HG03025 (cell line): ENCODE measurements around the gene FEZ2.

Experiments used
- ATAC-seq: cut with Tn5 transposase; IDR thresholded peaks from one replicate; pipeline ENCODE4 v1.9.1; 2021; ENCODE audit warnings: mild to moderate bottlenecking, moderate library complexity; ENCODE audit not compliant: unreplicated experiment, low FRiP score

Gene FEZ2

DNA sequence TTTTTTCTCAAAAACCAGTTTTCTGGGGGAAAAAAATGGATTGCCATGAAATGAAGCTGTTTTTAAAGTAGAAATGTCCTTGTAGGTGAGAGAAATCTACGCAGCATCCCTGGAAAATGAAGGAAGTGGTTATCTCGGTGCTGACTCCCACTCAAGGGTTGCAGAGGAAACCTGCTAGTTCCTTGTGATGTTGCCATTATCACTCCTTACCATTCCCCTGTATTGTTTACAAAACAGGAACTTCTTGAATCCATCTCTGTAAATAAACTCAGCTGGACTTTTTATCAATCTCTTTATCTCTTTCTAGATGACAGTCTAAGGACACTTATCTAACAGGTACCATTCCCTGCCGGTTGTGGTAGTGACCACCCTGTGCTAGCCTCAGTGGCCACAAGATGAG, 61.2 kb downstream of the FEZ2 start:
- ATAC-seq, result no peak

DNA sequence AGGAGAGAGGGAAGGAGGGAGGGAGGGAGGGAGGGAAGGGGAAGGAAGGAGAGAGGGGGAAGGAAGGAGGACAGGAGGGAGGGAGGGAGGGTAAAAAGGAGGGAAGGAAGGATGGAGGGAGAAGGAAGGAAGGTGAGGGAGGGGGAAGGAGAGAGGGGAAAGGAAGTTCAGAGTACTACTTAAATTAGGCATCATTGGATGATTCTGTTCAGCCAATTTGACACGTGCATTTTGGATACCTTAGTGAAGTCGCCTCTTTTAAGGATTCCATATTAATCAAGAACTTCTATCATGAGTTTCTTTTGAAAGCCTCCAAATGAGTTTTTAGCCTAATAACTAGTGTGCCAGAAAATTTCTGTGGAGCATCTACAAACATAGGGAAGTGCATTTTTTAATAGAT, 62.9 kb downstream of the FEZ2 start:
- ATAC-seq, result no peak

DNA sequence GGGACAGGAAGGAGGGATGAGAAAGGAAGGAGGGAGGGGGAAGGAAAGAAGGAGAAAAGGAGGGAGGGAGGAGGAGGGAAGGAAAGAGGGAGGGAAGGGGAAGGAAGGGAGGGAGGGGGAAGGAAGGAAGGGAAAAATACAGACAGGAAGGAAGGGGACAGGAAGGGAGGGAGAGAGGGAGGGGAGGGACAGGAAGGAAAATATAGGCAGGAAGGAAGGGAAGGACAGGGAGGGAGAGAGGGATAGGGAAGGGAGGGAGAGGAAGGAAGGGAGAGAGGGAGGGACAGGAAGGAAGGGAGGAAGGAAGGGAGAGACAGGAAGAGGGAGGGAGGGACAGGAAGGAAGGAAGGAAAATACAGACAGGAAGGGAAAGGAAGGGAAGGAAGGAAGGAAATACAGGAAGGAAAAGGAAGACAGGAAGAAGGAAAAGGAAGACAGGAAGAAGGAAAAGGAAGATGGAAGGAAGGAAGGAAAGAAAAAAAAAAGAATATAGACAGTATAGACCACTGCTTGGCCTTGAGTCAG, 63.6 kb downstream of the FEZ2 start:
- no peak for ATAC-seq

DNA sequence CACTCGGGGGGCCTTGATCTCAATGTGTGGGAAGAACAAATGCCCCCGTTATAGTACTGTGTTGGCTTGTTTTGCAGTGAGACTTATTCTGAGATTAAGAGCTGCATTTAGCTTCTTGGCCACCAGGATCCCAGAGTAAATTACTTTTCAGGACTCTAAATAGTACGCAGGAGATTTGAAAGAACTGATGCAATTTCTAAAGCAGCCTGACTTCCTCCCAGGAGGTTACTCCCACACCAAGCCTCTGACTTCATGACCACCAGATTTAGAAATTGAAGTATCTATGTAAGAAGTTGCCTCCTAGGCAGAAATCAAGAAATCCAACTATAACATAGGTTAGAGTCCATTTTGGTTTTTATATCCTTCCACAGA, 67.0 kb downstream of the FEZ2 start:
- ATAC-seq, result no peak

DNA sequence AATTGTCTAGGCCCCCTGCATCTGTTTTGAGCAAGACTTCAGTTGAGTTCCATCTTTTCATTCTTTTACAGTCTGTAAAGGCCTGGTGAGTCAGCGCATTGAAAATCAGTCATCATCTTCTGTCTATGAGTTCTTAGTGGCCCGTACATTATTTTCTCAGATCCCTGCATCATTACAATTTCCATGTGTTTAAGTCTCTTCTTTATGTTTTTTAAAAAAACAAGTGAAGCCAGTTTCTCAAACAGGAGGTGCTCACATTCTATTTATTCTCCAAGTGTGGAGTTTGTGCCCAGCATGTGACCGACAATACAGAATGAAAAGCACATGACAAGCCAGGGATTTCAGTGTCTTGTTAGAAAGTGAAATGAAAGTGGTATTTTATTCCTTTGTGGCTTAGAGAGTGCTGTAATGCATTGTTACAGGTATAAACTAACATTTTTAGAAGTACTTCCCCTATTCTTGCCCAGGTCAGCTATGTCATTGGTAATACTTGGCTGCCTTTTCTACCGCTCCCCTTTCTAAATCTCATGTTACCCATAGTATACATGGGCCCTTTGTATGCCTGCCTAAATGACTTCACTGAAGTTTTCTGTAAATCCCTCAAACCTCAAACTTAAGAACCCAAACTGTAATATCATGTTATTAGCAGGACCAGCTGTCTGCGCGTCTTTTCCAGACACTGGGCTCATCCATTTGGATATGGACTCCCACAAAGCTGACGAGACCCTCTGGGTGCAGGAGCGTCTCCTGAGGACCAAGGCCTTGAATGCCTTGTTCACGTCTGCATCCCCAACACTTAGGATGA, 67.6 kb downstream of the FEZ2 start:
- ATAC-seq, result peak; percentile 85

DNA sequence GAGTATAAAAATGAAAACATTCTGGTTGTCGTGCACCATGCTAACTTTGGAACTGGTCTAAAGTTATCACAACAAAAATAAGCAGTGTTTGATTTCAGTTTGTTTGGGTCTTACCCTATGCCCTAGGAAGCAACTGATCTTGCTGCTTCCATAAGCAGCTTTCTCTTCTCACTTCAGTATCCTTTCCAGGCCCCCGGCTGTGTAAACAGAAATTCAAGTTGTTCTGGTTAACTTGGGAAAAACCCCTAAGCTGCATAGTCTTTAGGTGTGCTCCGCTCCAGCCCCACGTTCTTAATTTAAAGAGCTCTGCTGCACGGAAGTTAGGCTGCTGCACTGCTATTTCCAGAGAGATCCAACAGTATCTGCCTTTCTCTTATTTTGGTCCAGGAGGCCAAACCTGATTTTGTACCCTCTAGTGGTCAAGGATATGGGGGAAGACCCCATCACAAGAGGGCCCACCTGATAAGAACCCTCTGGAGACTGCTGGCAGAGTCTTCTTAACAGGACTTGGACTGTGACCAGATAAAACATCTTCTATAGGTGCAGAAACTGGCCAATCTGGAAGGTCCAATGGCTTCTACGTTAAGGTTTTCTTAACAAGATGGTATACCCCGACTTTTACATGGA, 69.1 kb downstream of the FEZ2 start:
- ATAC-seq, result peak; percentile 9

DNA sequence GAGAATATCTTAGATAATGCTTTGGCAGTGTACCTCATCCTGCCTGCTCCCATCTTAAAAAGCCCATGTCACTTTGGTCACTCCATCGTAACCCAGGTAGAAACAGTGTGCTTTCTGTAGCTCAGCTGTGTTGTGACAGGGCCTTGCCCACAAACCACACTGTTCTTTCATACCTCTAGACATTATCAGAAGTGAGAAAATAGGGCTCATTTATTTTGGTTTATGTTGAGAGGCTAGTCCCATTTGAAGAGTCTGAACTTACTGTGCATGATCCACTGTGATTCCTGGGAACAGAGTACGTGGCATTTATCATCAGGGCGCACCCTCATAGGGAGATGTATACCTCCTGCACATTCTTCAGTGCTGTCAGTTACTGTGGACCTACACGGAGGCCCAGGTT, 69.7 kb downstream of the FEZ2 start:
- ATAC-seq, result peak; percentile 80

DNA sequence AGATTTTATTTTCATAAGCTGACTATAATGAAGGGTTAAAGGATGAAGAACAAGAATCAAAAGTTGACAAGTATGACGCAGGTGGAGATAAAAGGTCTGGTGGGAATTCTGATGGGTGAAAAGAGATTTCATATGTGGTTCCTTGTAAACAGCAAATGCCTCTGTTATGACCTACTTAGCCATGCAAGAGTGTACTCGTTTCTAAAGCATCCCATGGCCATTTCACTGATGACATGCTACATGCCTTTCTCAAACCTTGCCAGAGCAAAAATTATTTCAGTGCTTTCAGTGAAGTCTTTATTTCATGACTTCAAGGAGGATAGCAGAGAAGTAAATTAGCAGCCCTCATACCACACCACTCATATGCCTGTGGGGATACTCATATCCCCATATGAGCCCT, 71.7 kb downstream of the FEZ2 start:
- no peak for ATAC-seq

DNA sequence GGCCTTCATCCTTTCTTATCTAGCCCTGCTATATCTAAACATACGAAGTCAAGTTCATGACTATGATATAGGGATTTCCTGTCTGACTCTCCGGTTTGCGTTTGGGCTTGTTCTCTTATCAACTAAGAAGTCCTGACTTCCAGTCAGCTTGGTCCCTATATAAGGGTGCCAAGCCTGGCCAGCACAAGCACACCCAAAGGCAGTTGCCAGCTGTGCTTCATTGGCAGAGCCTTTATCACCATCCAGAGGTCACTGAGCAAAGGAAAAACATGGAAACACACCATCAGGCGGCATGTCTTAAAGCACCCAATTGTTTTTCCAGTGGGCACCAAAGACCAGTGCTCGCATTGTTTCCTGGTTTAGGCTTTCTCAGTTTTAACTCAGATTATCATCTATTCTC, 72.7 kb downstream of the FEZ2 start:
- no peak for ATAC-seq

DNA sequence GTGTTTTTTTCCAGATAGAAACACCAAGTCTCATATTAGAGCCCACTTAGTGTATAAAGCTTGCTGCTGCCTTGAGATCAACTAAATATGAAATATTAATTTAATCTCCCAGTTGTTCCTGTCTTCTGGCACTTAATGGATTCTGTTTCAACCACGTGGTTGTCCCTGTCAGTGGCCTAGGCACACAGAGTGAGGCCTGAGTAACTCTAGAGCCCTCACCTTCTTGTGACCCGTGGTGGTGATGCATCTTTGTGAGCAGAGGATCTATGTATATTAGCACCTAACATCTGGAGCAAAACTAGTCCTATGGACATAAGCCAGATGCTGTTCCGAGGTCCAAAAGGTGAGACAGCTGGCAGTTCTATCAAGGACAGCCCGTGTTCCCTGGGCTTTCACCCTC, 74.8 kb downstream of the FEZ2 start:
- no peak for ATAC-seq

DNA sequence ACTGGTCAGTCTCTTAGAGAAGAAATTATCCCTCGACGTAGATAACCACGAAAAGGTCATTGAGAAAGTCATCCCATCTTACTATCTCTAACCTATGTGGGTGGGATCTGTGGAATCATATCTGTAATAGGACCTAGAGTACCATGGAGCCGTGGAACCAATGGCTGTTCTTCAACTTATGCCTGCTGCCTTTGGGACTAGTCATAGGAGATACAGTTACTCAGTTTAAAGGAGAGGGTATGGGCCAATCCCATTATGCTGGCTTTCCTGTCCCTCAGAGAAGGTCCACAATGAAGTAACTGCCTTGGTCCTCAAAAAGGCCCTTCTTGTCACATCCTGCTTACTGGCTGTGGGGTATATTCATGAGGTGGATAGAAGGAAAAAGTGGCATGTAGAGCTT, 77.5 kb downstream of the FEZ2 start:
- ATAC-seq, result no peak

DNA sequence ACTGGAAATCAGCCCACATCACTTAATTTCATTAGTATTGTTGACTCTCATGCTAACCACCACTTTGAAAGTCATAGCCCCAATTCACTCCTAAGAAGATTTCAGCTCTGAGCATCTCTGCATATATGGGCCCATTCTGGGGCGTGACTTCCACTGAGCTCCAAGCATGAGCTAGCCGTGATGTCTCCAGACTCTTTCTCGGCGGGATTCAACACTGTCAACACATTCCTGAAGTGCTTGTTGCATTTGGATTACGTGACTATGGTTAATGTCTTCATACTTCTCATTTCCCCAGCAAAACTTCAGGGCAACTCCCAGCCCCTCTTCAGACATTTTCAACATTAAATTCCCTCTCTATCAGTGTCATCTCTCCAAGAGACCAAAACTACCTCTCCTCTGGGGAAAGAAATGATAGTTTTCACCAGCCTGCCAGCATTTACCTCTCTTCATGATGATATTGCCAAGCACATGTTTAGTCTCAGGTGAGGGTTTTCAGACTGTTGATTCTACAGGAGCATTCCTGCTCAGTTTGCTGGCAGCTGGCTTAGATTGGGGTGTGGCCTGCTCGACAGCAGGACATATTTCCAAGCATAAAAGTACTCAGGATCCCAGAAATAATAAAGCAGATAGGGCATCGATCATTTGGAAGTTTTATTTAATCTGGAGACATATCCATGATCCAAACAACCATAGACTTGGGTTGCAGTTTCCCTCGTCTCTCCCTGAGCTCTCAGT, 81.7 kb downstream of the FEZ2 start:
- no peak for ATAC-seq

DNA sequence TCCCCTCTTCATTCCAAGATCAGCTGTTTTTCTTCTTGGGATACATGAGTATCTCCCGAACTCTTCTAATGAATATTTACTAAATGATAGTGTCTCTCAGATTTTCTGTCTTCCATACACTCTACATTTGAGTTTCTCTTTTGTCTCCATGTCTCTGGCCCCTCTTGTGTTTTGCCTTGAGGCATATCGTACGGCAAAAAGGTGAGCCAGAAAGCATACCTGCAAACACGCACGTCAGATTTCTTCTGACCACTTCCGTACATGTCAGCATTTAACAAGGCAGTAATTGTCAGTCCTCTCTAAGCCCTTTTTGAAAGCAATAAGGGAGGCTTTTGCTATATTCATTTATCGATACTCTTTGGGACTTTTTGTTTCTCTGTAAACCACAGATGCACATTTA, 82.4 kb downstream of the FEZ2 start:
- ATAC-seq, result no peak

DNA sequence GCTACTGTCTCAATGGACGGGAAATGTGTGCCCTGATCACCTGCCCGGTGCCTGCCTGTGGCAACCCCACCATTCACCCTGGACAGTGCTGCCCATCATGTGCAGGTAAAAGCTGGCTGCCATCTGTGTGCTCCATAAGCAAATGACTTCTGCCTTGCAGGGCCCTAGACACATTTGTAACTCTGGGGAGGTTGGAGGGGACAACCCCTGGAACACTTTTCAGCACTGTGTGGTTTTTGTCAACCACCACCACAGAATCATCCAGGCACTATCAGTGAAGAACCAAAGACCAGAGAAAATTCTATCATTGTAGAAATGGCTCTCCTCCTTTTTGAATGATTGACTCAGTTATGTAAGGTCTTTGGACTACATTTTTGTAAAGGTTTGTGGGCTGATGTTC, 84.3 kb downstream of the FEZ2 start:
- ATAC-seq, result no peak

DNA sequence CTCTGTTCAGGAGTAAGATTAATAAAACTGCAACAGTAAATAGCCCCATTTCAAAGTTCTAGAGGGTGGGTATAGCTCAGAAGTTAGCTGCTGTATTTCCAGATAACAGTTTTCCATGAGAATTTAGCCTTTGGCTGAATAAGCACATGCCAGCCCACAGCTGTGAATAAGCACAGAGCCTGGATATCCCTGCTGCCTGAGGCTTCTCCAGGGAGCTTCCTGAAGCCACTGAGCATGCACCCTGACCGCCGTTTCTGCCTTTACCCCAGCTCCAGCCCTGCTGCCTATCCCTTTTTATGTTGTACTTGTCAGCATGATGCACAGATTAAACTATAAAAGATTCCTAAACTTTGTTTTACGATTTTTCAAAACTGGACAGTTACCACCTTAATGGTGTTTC, 85.3 kb downstream of the FEZ2 start:
- no peak for ATAC-seq

DNA sequence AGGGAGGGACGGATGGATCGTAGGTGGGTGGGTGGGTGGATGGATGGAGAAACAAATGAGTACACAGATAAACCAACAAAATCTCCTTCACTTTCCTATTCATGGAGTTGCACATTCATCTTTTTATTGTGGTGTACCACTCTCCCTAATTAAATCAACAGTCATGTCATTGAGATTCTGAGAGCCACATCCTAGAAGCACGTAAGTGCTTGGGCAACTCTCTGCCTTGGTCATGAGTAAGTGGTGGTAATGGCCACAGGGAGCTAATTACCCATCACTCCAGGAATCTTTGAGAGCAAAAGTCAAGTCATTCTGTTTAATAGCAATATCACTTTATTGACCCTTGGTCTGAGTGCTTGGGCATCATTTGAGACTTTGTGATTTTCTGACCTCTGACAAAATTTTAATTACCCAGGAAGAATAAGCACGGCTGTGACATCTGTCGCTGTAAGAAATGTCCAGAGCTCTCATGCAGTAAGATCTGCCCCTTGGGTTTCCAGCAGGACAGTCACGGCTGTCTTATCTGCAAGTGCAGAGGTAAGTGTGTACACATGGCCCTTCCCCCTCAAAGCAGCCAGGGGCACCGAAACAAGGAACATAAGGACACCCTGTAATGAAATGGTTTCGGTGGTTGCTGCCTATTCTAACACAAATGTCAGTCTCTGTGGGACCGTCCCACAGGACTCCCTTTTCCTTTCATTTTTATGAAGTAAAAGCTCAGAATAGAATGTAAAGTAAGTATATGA, 85.9 kb downstream of the FEZ2 start:
- ATAC-seq, result no peak

DNA sequence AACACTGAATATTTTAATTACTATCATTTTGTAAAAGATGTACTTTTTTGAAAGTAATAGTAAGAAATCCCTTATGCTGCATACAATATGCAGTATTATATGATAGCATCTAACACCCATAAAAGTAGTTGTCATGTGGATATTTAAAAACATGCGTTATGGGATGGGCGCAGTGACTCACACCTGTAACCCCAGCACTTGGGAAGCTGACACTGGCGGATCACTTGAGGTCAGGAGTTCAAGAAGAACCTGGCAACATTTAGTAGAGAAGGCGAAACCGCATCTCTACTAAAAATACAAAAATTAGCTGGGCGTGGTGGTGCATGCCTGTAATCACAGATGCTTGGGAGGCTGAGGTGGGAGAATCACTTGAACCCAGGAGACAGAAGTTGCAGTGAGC, 88.9 kb downstream of the FEZ2 start:
- ATAC-seq, result no peak

DNA sequence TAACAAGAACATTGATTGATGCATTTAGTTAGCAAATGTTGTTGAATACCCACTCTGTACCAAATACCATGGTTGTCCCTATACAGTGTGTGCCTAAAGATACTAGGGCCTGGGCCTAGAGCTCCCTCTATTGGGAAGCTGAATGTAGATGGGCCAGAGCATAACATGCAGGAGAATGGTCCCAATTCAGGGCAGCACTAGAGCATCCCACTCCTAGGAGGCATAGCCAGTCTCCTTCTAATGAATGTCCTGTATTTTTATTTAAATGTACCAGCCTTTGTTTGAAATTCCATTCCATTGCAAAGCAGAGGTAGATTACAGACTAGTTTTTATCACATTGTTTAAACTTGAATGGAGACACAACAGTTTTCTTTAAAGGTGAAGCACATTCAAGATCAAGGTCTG, 90.6 kb downstream of the FEZ2 start:
- ATAC-seq, result peak; percentile 91
